ENCODE data around the gene ZNF814.
"Not testable (repeated sequence)": the region's sequence is repeated elsewhere in the genome, so short reads cannot be mapped to it uniquely, and the experiment has no call there.

The ZNF814 gene

GRCh38 chr19:57815247-57816075, 73.4 kb downstream of the ZNF814 start:
- Histone ChIP-seq H3K36me3 (ENCODE audit: insufficient read depth, low read length) (no peaks in the 10 kb centered on the region), H3K27ac (ENCODE audit: low read depth, low read length) (no peak overlapping the region), H2AFZ (ENCODE audit: low read length, unreplicated experiment) (no peak overlapping the region), H3K27me3 (ENCODE audit: insufficient read depth, low read length) (no peaks in the 10 kb centered on the region), H3K4me1 (ENCODE audit: control insufficient read depth, insufficient read depth, low read length, unreplicated experiment) (no peaks in the 10 kb centered on the region), H3K4me3 (ENCODE audit: low read depth, low read length) (0 out of 2 replicates have a peak overlapping the region, but pooled peaks have one; percentile 94), H3K79me2 (ENCODE audit: control insufficient read depth, insufficient read depth, low read length, unreplicated experiment) (peaks cover 18% of the 10 kb centered on the region)

- H3K36me3 ChIP-seq (ENCODE audit: insufficient read depth, low read length): no peaks in the 10 kb centered on the region
- H3K79me2 ChIP-seq (ENCODE audit: control insufficient read depth, insufficient read depth, low read length, unreplicated experiment): peaks cover 10% of the 10 kb centered on the region
- H3K4me3 ChIP-seq (ENCODE audit: low read depth, low read length): peak within 1 kb of the TSS; percentile 94
- no peaks in the 10 kb centered on the region for H3K4me1 ChIP-seq (ENCODE audit: control insufficient read depth, insufficient read depth, low read length, unreplicated experiment)
- H3K27ac ChIP-seq (ENCODE audit: low read depth, low read length): no peak within 1 kb of the TSS
- no peaks in the 10 kb centered on the region for H3K27me3 ChIP-seq (ENCODE audit: insufficient read depth, low read length)
- H2AFZ ChIP-seq (ENCODE audit: low read length, unreplicated experiment): peak within 1 kb of the TSS; percentile 60
Measured at GRCh38 chr19:57814505-57815246, 74.2 kb downstream of the ZNF814 start, which contains the start of gene ZNF552. ZNF552 (minus strand) TSS chr19:57814913; CDS start chr19:57814743, 170 bp downstream.

- H3K36me3 ChIP-seq (ENCODE audit: insufficient read depth, low read length): no peaks in the 10 kb centered on the region
- H3K27me3 ChIP-seq (ENCODE audit: insufficient read depth, low read length): no peaks in the 10 kb centered on the region
- H3K27ac ChIP-seq (ENCODE audit: low read depth, low read length): no peak overlapping the region
- H3K4me3 ChIP-seq (ENCODE audit: low read depth, low read length): peak overlapping the region; percentile 94
- H3K4me1 ChIP-seq (ENCODE audit: control insufficient read depth, insufficient read depth, low read length, unreplicated experiment): no peaks in the 10 kb centered on the region
- H2AFZ ChIP-seq (ENCODE audit: low read length, unreplicated experiment): peak overlapping the region; percentile 60
- peaks cover 9% of the 10 kb centered on the region for H3K79me2 ChIP-seq (ENCODE audit: control insufficient read depth, insufficient read depth, low read length, unreplicated experiment)
Measured at GRCh38 chr19:57813919-57814504, 74.8 kb downstream of the ZNF814 start.

- not testable (repeated sequence) for H3K4me3 ChIP-seq (ENCODE audit: low read depth, low read length); H3K36me3 ChIP-seq (ENCODE audit: insufficient read depth, low read length); H3K4me1 ChIP-seq (ENCODE audit: control insufficient read depth, insufficient read depth, low read length, unreplicated experiment); H2AFZ ChIP-seq (ENCODE audit: low read length, unreplicated experiment); H3K79me2 ChIP-seq (ENCODE audit: control insufficient read depth, insufficient read depth, low read length, unreplicated experiment); H3K27me3 ChIP-seq (ENCODE audit: insufficient read depth, low read length); H3K27ac ChIP-seq (ENCODE audit: low read depth, low read length)
Measured at GRCh38 chr19:57812975-57813820, 75.6 kb downstream of the ZNF814 start.

- peaks cover 8% of the 10 kb centered on the region; the same call in 1 of the 2 replicates for H3K36me3 ChIP-seq (ENCODE audit: insufficient read depth, low read length)
Measured at GRCh38 chr19:57812226-57812625, 76.6 kb downstream of the ZNF814 start.

GRCh38 chr19:57810410-57811295, 78.2 kb downstream of the ZNF814 start:
- not testable (repeated sequence) for H3K4me1 ChIP-seq (ENCODE audit: control insufficient read depth, insufficient read depth, low read length, unreplicated experiment); H3K27me3 ChIP-seq (ENCODE audit: insufficient read depth, low read length); H3K36me3 ChIP-seq (ENCODE audit: insufficient read depth, low read length); H3K4me3 ChIP-seq (ENCODE audit: low read depth, low read length); H3K27ac ChIP-seq (ENCODE audit: low read depth, low read length); H3K79me2 ChIP-seq (ENCODE audit: control insufficient read depth, insufficient read depth, low read length, unreplicated experiment); H2AFZ ChIP-seq (ENCODE audit: low read length, unreplicated experiment)

More at GRCh38 chr19:57812226-57812625, 76.6 kb downstream of the ZNF814 start:
- H2AFZ ChIP-seq (ENCODE audit: low read length, unreplicated experiment): no peak overlapping the region
- H3K4me3 ChIP-seq (ENCODE audit: low read depth, low read length): no peak overlapping the region
- peaks cover 7% of the 10 kb centered on the region for H3K79me2 ChIP-seq (ENCODE audit: control insufficient read depth, insufficient read depth, low read length, unreplicated experiment)
- no peak overlapping the region for H3K27ac ChIP-seq (ENCODE audit: low read depth, low read length)
- H3K4me1 ChIP-seq (ENCODE audit: control insufficient read depth, insufficient read depth, low read length, unreplicated experiment): no peaks in the 10 kb centered on the region
- no peaks in the 10 kb centered on the region for H3K27me3 ChIP-seq (ENCODE audit: insufficient read depth, low read length)

- Histone ChIP-seq H2AFZ (ENCODE audit: low read length, unreplicated experiment) (no peak overlapping the region), H3K27ac (ENCODE audit: low read depth, low read length) (no peak overlapping the region), H3K4me1 (ENCODE audit: control insufficient read depth, insufficient read depth, low read length, unreplicated experiment) (peaks cover 3% of the 10 kb centered on the region), H3K4me3 (ENCODE audit: low read depth, low read length) (no peak overlapping the region), H3K27me3 (ENCODE audit: insufficient read depth, low read length) (no peaks in the 10 kb centered on the region), H3K79me2 (ENCODE audit: control insufficient read depth, insufficient read depth, low read length, unreplicated experiment) (no peaks in the 10 kb centered on the region), H3K36me3 (ENCODE audit: insufficient read depth, low read length) (peaks cover 8% of the 10 kb centered on the region; the same call in 1 of the 2 replicates)
Measured at GRCh38 chr19:57807541-57807940, 81.3 kb downstream of the ZNF814 start.

- Histone ChIP-seq H3K27ac (ENCODE audit: low read depth, low read length) (peak overlapping the region; percentile 47), H3K79me2 (ENCODE audit: control insufficient read depth, insufficient read depth, low read length, unreplicated experiment) (no peaks in the 10 kb centered on the region), H3K4me1 (ENCODE audit: control insufficient read depth, insufficient read depth, low read length, unreplicated experiment) (peaks cover 6% of the 10 kb centered on the region), H3K4me3 (ENCODE audit: low read depth, low read length) (peak overlapping the region; percentile 78), H3K36me3 (ENCODE audit: insufficient read depth, low read length) (peaks cover 8% of the 10 kb centered on the region; the same call in 1 of the 2 replicates), H2AFZ (ENCODE audit: low read length, unreplicated experiment) (peak overlapping the region; percentile 70), H3K27me3 (ENCODE audit: insufficient read depth, low read length) (no peaks in the 10 kb centered on the region)
Measured at GRCh38 chr19:57803594-57804325, 85.1 kb downstream of the ZNF814 start.

- peak overlapping the region; percentile 47 for H3K27ac ChIP-seq (ENCODE audit: low read depth, low read length)
- peaks cover 6% of the 10 kb centered on the region; the same call in 1 of the 2 replicates for H3K36me3 ChIP-seq (ENCODE audit: insufficient read depth, low read length)
- no peaks in the 10 kb centered on the region for H3K79me2 ChIP-seq (ENCODE audit: control insufficient read depth, insufficient read depth, low read length, unreplicated experiment)
- H2AFZ ChIP-seq (ENCODE audit: low read length, unreplicated experiment): peak overlapping the region; percentile 70
- H3K27me3 ChIP-seq (ENCODE audit: insufficient read depth, low read length): no peaks in the 10 kb centered on the region
- peaks cover 6% of the 10 kb centered on the region for H3K4me1 ChIP-seq (ENCODE audit: control insufficient read depth, insufficient read depth, low read length, unreplicated experiment)
- peak overlapping the region; percentile 78 for H3K4me3 ChIP-seq (ENCODE audit: low read depth, low read length)
Measured at GRCh38 chr19:57803265-57803593, 85.6 kb downstream of the ZNF814 start.
